ENCODE results near the gene HARBI1. TPM values are rescaled to one million over a fixed set of nuclear protein-coding genes. Genes with fewer than 3 reads are reported as not detected.
A peak's percentile ranks its signal among the peaks of the same experiment; 100 is the strongest.

The HARBI1 gene
- total and polyA plus RNA-seq, 9 of the 15 experiments (the other 6 are each of a cell fraction or from before 2014, with no cell fraction given): 3.5 to 8.4 (median 5.5) TPM

GRCh38 chr11:46617134-46617971 is at the start of gene HARBI1, which contains the start of gene ATG13 (continued):
- no peak for TF ChIP-seq ASH1L (IDR thresholded peaks at IDR 0.05; ENCODE audit: borderline replicate concordance, low read depth, partially characterized antibody)
- TF ChIP-seq HLTF (IDR thresholded peaks at IDR 0.05): peak; percentile 12; the same call in 1 of the 2 replicates
- no peak for TF ChIP-seq PTTG1 (tag; IDR thresholded peaks at IDR 0.05; ENCODE audit: low read depth)
- no peak for TF ChIP-seq GATAD2B (IDR thresholded peaks at IDR 0.05; ENCODE audit: borderline replicate concordance)
- no peak for TF ChIP-seq ZBTB2 (IDR thresholded peaks at IDR 0.05)
- TF ChIP-seq PYGO2 (tag; IDR thresholded peaks at IDR 0.05): no peak
- TF ChIP-seq ZNF124 (CRISPR knock-in tag; IDR thresholded peaks at IDR 0.05): no peak
- no peak for TF ChIP-seq CBFA2T3 (IDR thresholded peaks at IDR 0.05)
- no peak for TF ChIP-seq BCOR (IDR thresholded peaks at IDR 0.05)
- no peak for TF ChIP-seq RAD51 (IDR thresholded peaks at IDR 0.05; ENCODE audit: borderline replicate concordance, low read depth)
- peak; percentile 84 for TF ChIP-seq ELF1 (tag; IDR thresholded peaks at IDR 0.05)
- TF ChIP-seq ZFX (CRISPR knock-in tag; IDR thresholded peaks at IDR 0.05): peak; percentile 84
- no peak for TF ChIP-seq MTF1 (CRISPR knock-in tag; IDR thresholded peaks at IDR 0.05; ENCODE audit: borderline replicate concordance)
- peak; percentile 27 for TF ChIP-seq NEUROD1 (IDR thresholded peaks at IDR 0.05; ENCODE audit: borderline replicate concordance, low read depth, low read length, partially characterized antibody)
- TF ChIP-seq ZNF551 (CRISPR knock-in tag; IDR thresholded peaks at IDR 0.05): no peak
- no peak for TF ChIP-seq ZFP36 (IDR thresholded peaks at IDR 0.05; ENCODE audit: low read depth, low read length, partially characterized antibody)
- TF ChIP-seq GTF3C2 (IDR thresholded peaks at IDR 0.05; ENCODE audit: borderline replicate concordance, extremely low read depth, insufficient read length): no peak
- TF ChIP-seq SIN3A (IDR thresholded peaks at IDR 0.05; ENCODE audit: borderline replicate concordance in 2 of 2, control insufficient read depth in 1 of 2, low read depth in 2 of 2, low read length in 2 of 2): peak; percentile 49 to 87; a peak in 2 of 4 replicates
- TF ChIP-seq ZNF217 (CRISPR knock-in tag; IDR thresholded peaks at IDR 0.05): no peak
- peak; percentile 88 for TF ChIP-seq CTCFL (IDR thresholded peaks at IDR 0.05; ENCODE audit: borderline replicate concordance, insufficient read depth, low read depth, low read length, poor library complexity, severe bottlenecking)
- TF ChIP-seq ZNF431 (CRISPR knock-in tag; IDR thresholded peaks at IDR 0.05): no peak
- TF ChIP-seq POLR2G (IDR thresholded peaks at IDR 0.05; ENCODE audit: low read depth, low read length): peak; percentile 89

All from K562 (cell line).